ENCODE results near the gene SVIL. TPM values are rescaled to one million over a fixed set of nuclear protein-coding genes. Genes with fewer than 3 reads are reported as not detected.

SVIL gene
- total and polyA plus RNA-seq, 7 donors = 70.6 to 1,728 (median 792) TPM

DNA sequence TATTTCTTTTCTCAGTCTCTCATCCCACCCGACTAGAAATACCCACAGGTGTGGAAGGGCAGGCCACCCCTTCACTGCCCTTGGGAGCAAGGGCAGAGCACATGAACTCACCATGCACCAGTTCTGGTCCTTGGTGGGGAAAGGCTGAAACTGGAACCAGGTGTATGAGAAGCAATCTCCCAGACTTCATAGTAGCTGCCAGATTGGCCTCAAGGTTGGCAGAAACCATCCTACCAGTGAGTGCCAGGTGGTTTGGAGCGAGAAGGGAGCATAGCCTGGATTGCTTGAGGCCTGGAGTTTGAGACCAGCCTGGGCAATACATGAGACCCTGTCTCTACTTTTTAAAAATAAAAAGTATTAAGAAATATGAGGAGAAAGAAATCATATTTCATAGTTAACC lies 207.1 kb downstream of the SVIL start:
- WGBS, 3 donors = 58 to 77% (median 58%) methylated on average over 2 of the region's 2 CpGs
- no peak for ATAC-seq
- Histone ChIP-seq H3K4me1 (no peaks in the 10 kb centered on the region), H3K4me3 (no peak overlapping the region), H3K36me3 (ENCODE audit: insufficient read depth in 1 of 2, low read depth in 1 of 2) (peaks cover 0 to 33% of the 10 kb centered on the region in 2 donors), H3K9me3 (no peaks in the 10 kb centered on the region), H3K27me3 (ENCODE audit: insufficient read depth in 3 of 3, low read length in 2 of 3) (no peaks in the 10 kb centered on the region), H3K27ac (no peak overlapping the region)
- DNase-seq = no peak
- TF ChIP-seq, protein P1, sequence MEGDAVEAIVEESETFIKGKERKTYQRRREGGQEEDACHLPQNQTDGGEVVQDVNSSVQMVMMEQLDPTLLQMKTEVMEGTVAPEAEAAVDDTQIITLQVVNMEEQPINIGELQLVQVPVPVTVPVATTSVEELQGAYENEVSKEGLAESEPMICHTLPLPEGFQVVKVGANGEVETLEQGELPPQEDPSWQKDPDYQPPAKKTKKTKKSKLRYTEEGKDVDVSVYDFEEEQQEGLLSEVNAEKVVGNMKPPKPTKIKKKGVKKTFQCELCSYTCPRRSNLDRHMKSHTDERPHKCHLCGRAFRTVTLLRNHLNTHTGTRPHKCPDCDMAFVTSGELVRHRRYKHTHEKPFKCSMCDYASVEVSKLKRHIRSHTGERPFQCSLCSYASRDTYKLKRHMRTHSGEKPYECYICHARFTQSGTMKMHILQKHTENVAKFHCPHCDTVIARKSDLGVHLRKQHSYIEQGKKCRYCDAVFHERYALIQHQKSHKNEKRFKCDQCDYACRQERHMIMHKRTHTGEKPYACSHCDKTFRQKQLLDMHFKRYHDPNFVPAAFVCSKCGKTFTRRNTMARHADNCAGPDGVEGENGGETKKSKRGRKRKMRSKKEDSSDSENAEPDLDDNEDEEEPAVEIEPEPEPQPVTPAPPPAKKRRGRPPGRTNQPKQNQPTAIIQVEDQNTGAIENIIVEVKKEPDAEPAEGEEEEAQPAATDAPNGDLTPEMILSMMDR (IDR thresholded peaks at IDR 0.05) = no peak
- intact Hi-C loops (cut with DNase I) = no loop called here

DNA sequence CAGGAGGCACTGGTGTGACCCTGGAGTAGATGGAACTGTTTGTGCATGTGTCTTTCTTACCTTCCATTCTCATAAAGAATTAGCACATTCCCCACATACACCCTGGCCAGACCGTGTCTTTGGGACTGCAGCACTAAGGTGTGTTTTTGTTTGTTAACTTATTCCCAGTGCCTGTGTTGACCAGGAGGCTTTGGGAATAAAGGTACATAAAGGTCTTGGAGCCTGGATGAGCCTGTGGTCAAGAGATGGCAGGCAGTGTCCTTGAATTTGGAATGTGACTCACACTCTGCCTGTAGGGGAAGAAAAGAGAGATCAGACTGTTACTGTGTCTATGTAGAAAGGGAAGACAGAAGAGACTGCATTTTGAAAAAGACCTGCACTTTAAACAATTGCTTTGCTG lies 208.4 kb downstream of the SVIL start:
- H3K4me1 ChIP-seq = no peaks in the 10 kb centered on the region
- H3K27ac ChIP-seq = no peak overlapping the region
- intact Hi-C loops (cut with DNase I) = no loop called here
- no peaks in the 10 kb centered on the region for H3K27me3 ChIP-seq (ENCODE audit: insufficient read depth in 3 of 3, low read length in 2 of 3)
- no peaks in the 10 kb centered on the region for H3K9me3 ChIP-seq
- peaks cover 2 to 45% of the 10 kb centered on the region in 2 donors for H3K36me3 ChIP-seq (ENCODE audit: insufficient read depth in 1 of 2, low read depth in 1 of 2)
- peak in 3 of 4 donors; percentile 48 to 63 (median 54) for ATAC-seq
- H3K4me3 ChIP-seq = no peak overlapping the region
- TF ChIP-seq, protein P1 (IDR thresholded peaks at IDR 0.05) = no peak
- DNase-seq = no peak
- WGBS, 3 donors = 0 to 60% (median 0%) methylated on average over 1 of the region's 1 CpG

DNA sequence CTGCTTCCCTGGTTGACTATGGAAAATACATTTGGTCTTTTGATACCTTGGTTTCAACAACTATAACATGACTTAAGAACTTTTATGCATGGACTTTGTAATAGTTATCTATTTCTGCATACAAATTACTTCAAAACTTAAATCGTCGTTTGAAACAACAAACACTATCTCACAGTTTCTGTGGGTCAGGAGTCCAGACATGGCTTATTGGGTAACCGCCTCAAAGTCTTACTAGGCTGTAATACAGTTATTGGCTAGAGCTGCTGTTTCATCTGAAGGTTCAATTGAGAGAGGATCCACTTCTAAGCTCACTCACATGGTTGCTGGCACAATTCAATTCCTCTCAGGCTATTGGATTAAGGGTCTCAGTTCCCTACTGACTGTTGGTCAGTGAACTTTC lies 210.8 kb downstream of the SVIL start:
- TF ChIP-seq, protein P1 (IDR thresholded peaks at IDR 0.05) = no peak
- Histone ChIP-seq H3K4me3 (no peak overlapping the region), H3K27ac (no peak overlapping the region), H3K4me1 (peaks cover 12% of the 10 kb centered on the region), H3K27me3 (ENCODE audit: insufficient read depth in 3 of 3, low read length in 2 of 3) (no peaks in the 10 kb centered on the region), H3K9me3 (no peaks in the 10 kb centered on the region), H3K36me3 (ENCODE audit: insufficient read depth in 1 of 2, low read depth in 1 of 2) (peaks cover 11 to 66% of the 10 kb centered on the region in 2 donors)
- WGBS, 3 donors = 98 to 99% (median 98%) methylated on average over 3 of the region's 3 CpGs
- DNase-seq (no peak), ATAC-seq (no peak)
- intact Hi-C loops (cut with DNase I) = no loop called here

DNA sequence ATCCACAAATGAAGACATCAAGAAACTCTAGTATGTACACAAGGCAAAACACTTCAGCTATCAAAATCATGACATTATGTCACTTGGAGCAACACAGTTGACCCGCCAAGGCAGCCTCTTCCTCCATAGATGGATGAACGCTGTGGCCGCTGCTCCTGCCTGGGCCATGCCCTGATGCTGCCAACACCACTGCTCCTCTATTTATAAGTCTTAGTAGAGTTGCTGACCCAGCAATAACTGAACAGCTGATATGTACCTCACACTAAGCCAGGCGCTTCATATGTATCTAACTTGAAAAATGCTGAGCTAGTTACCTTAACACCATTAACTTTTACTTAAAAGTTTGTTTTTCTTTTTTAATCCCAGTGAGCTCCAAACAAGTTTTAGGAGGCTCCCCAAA lies 214.0 kb downstream of the SVIL start:
- peaks cover 30% of the 10 kb centered on the region for H3K4me1 ChIP-seq
- intact Hi-C loops (cut with DNase I) = no loop called here
- TF ChIP-seq, protein P1 (IDR thresholded peaks at IDR 0.05) = no peak
- H3K27me3 ChIP-seq (ENCODE audit: insufficient read depth in 3 of 3, low read length in 2 of 3) = no peaks in the 10 kb centered on the region
- H3K4me3 ChIP-seq = no peak overlapping the region
- peak in 1 of 2 donors; percentile 61 for DNase-seq
- H3K9me3 ChIP-seq = no peaks in the 10 kb centered on the region
- peak; percentile 85 to 96 (median 92) for ATAC-seq
- WGBS, 3 donors = 45 to 62% (median 51%) methylated on average over 4 of the region's 4 CpGs
- peak overlapping the region; percentile 15 for H3K27ac ChIP-seq
- H3K36me3 ChIP-seq (ENCODE audit: insufficient read depth in 1 of 2, low read depth in 1 of 2) = peaks cover 15 to 74% of the 10 kb centered on the region in 2 donors

DNA sequence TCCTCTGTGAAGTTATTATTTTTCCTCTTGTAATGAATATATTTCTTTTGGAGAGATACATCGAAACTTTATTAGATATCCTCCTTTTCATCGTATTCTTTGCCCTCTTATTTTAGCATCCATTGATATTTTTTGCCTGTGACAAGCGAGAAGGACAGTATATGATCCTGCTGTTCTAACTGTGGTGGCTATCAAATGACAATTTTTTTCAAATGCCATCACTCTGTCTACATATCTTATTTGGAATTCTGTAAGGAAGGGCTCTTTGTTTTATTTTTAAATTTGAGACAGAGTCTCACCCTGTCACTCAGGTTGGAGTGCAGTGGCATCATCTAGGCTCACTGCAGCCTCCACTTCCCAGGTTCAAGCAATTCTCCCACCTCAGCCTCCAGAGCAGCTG lies 217.4 kb downstream of the SVIL start:
- H3K4me3 ChIP-seq = no peak overlapping the region
- H3K9me3 ChIP-seq = no peaks in the 10 kb centered on the region
- WGBS, 3 donors = 35 to 69% (median 44%) methylated on average over 3 of the region's 3 CpGs
- peak in 3 of 4 donors; percentile 18 to 57 (median 47) for ATAC-seq
- TF ChIP-seq, protein P1 (IDR thresholded peaks at IDR 0.05) = no peak
- H3K27ac ChIP-seq = no peak overlapping the region
- peaks cover 15 to 55% of the 10 kb centered on the region in 2 donors for H3K36me3 ChIP-seq (ENCODE audit: insufficient read depth in 1 of 2, low read depth in 1 of 2)
- intact Hi-C loops (cut with DNase I) = no loop called here
- H3K4me1 ChIP-seq = peaks cover 60% of the 10 kb centered on the region
- DNase-seq = no peak
- no peaks in the 10 kb centered on the region for H3K27me3 ChIP-seq (ENCODE audit: insufficient read depth in 3 of 3, low read length in 2 of 3)

All from psoas muscle (tissue), 8 donors.